Fibroblast of villous mesenchyme (primary cell): ENCODE data around the gene PTPN2. TPM values are rescaled to one million over a fixed set of nuclear protein-coding genes. Genes with fewer than 3 reads are reported as not detected.
A peak's percentile ranks its signal among the peaks of the same experiment; 100 is the strongest.

Source experiments
- DNase-seq: peaks from one replicate; pipeline ENCODE4 v3.0.0-alpha.2; 2010; ENCODE audit warnings: low read depth
- H3K4me3 ChIP-seq: 2 replicates; pipeline ENCODE4 v1.5.1; 2011; ENCODE audit warnings: low read depth, mild to moderate bottlenecking, low read length
- CTCF ChIP-seq: IDR thresholded peaks from 2 replicates; pipeline ENCODE4 v1.5.1; 2012; ENCODE audit warnings: low read depth, mild to moderate bottlenecking, low read length; ENCODE audit not compliant: insufficient read depth
- total RNA-seq: library from RNA; depleted of rRNA; stranded (reverse); fragments of >200 nt; gene quantifications from 2 replicates; pipeline ENCODE4 v1.2.3, GENCODE V29; 2012

The PTPN2 gene
- total RNA-seq, 1 donor, result 31.1 TPM

GRCh38 chr18:12819841-12820240, 64.2 kb downstream of the PTPN2 start:
- no peak overlapping the region for H3K4me3 ChIP-seq
- DNase-seq, result no peak
- no peak for TF ChIP-seq CTCF

GRCh38 chr18:12819322-12819721, 64.7 kb downstream of the PTPN2 start:
- no peak overlapping the region for H3K4me3 ChIP-seq
- no peak for TF ChIP-seq CTCF
- peak; percentile 29 for DNase-seq

- DNase-seq, result no peak
- no peak overlapping the region for H3K4me3 ChIP-seq
- no peak for TF ChIP-seq CTCF
Measured at GRCh38 chr18:12818243-12818642, 65.8 kb downstream of the PTPN2 start.

GRCh38 chr18:12816451-12816850, 67.6 kb downstream of the PTPN2 start:
- no peak for DNase-seq
- TF ChIP-seq CTCF, result no peak
- no peak overlapping the region for H3K4me3 ChIP-seq

- no peak for TF ChIP-seq CTCF
- DNase-seq, result no peak
- no peak overlapping the region for H3K4me3 ChIP-seq
Measured at GRCh38 chr18:12811191-12811950, 72.7 kb downstream of the PTPN2 start.

- TF ChIP-seq CTCF, result no peak
- no peak overlapping the region for H3K4me3 ChIP-seq
- DNase-seq, result peak; percentile 9
Measured at GRCh38 chr18:12803069-12803936, 80.7 kb downstream of the PTPN2 start.
